Natural killer cell (primary cell): ENCODE results near the gene RND3. TPM values are rescaled to one million over a fixed set of nuclear protein-coding genes. Genes with fewer than 3 reads are reported as not detected.

Experiments
- ATAC-seq, 3 donors: fragments of 150-1000 bp in 2 of 3; fragments of 200-7000 bp in 1 of 3; cut with Tn5 transposase; 1 replicate in 1 of 3; 2 replicates in 2 of 3; pipeline ENCODE4 v1.10.0; 2021; ENCODE audit warnings: mild to moderate bottlenecking in 2 of 3, moderate library complexity in 2 of 3
- DNase-seq, 2 donors: peaks; one replicate each; pipeline versions ENCODE4 v3.0.0 to v3.0.0-alpha.2; 2013 to 2021; ENCODE audit warnings: mixed read lengths in 1 of 2
- H3K27ac ChIP-seq: one replicate; pipeline ENCODE4 v1.5.1; 2013; ENCODE audit warnings: mild to moderate bottlenecking, low read length
- H3K27me3 ChIP-seq: one replicate; pipeline ENCODE4 v1.6.1; 2013; ENCODE audit warnings: low read length; ENCODE audit not compliant: control insufficient read depth, insufficient read depth
- H3K36me3 ChIP-seq: one replicate; pipeline ENCODE4 v1.6.1; 2013; ENCODE audit warnings: low read length; ENCODE audit not compliant: control insufficient read depth, insufficient read depth
- H3K4me1 ChIP-seq: one replicate; pipeline ENCODE4 v1.6.1; 2013; ENCODE audit warnings: low read length; ENCODE audit not compliant: control insufficient read depth, insufficient read depth
- H3K4me3 ChIP-seq: one replicate; pipeline ENCODE4 v1.5.1; 2013; ENCODE audit warnings: low read length
- H3K9me3 ChIP-seq: one replicate; pipeline ENCODE4 v1.6.1; 2013; ENCODE audit warnings: low read length; ENCODE audit not compliant: control insufficient read depth, insufficient read depth
- H3K27ac Mint-ChIP-seq, 2 donors: one replicate each; pipeline ENCODE4 v1.8.0; 2022; ENCODE audit warnings: mild to moderate bottlenecking in 2 of 2, mixed read lengths in 2 of 2, moderate library complexity in 1 of 2
- H3K27me3 Mint-ChIP-seq, 2 donors: one replicate each; pipeline ENCODE4 v1.8.0; 2022; ENCODE audit warnings: low read depth in 2 of 2, mixed read lengths in 2 of 2
- H3K36me3 Mint-ChIP-seq: one replicate; pipeline ENCODE4 v1.8.0; 2022; ENCODE audit warnings: mixed read lengths
- H3K4me1 Mint-ChIP-seq, 2 donors: one replicate each; pipeline ENCODE4 v1.8.0; 2022; ENCODE audit warnings: mixed read lengths in 2 of 2
- H3K4me3 Mint-ChIP-seq: one replicate; pipeline ENCODE4 v1.8.0; 2022; ENCODE audit warnings: mild to moderate bottlenecking, moderate library complexity, mixed read lengths
- H3K9me3 Mint-ChIP-seq, 2 donors: one replicate each; pipeline ENCODE4 v1.8.0; 2022; ENCODE audit warnings: mixed read lengths in 2 of 2
- WGBS: methylation state at CpG from one replicate; pipeline ENCODE4 v1.1.7; 2013; ENCODE audit warnings: missing lambda C conversion rate; ENCODE audit not compliant: insufficient coverage; 5-methylcytosine and 5-hydroxymethylcytosine counted together
- intact Hi-C: fragments of 100-400 bp; cut with micrococcal nuclease; formaldehyde crosslinking; loops from one replicate; pipeline ENCODE4 v1.14.2; 2022
- total RNA-seq, 4 donors: library from RNA; stranded (reverse); fragments of 120-200 nt in 1 of 4; gene quantifications; one replicate each; pipeline versions ENCODE4 v1.2.3 to v1.2.4, GENCODE V29; 2013 to 2022
- TF ChIP-seq, protein P1 (sequence below): fragments of 200-600 bp; IDR thresholded peaks from one replicate; pipeline ENCODE4 v1.8.0; 2022; ENCODE audit warnings: antibody characterized with exemption

Gene RND3
- total RNA-seq, 3 donors from 2014 or later (not counting 1 experiment from before 2014, with no cell fraction given): not detected

DNA sequence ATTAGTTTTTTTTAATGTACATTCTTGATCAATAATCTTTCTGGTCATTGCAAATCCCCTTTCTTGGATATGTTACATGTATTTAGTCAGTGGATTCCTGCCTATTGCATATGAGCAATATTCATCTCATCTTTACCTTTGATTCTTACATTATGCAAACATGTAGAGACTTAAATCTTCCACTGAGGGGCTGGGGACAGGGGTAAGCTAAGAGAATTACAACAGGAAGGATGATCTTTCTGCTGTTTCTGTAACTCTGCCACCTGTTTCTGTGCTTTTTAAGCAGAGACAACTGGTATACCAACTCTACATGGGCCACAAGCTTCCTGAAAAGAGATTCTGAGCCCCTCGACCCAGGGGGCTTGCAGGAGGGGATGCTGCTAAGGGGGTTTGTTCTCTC is 68.6 kb downstream of the RND3 start:
- Mint-ChIP-seq H3K4me1 (no peaks in the 10 kb centered on the region), H3K27ac (no peak overlapping the region), H3K4me3 (no peak overlapping the region), H3K36me3 (no peaks in the 10 kb centered on the region), H3K27me3 (no peaks in the 10 kb centered on the region), H3K9me3 (peaks cover 7 to 11% of the 10 kb centered on the region in 2 donors)
- Histone ChIP-seq H3K4me3 (no peak overlapping the region), H3K27me3 (no peaks in the 10 kb centered on the region), H3K36me3 (no peaks in the 10 kb centered on the region), H3K27ac (no peak overlapping the region), H3K9me3 (peaks cover 4% of the 10 kb centered on the region), H3K4me1 (no peaks in the 10 kb centered on the region)
- DNase-seq (no peak), ATAC-seq (no peak)
- intact Hi-C loops: no loop called here
- TF ChIP-seq, protein P1, sequence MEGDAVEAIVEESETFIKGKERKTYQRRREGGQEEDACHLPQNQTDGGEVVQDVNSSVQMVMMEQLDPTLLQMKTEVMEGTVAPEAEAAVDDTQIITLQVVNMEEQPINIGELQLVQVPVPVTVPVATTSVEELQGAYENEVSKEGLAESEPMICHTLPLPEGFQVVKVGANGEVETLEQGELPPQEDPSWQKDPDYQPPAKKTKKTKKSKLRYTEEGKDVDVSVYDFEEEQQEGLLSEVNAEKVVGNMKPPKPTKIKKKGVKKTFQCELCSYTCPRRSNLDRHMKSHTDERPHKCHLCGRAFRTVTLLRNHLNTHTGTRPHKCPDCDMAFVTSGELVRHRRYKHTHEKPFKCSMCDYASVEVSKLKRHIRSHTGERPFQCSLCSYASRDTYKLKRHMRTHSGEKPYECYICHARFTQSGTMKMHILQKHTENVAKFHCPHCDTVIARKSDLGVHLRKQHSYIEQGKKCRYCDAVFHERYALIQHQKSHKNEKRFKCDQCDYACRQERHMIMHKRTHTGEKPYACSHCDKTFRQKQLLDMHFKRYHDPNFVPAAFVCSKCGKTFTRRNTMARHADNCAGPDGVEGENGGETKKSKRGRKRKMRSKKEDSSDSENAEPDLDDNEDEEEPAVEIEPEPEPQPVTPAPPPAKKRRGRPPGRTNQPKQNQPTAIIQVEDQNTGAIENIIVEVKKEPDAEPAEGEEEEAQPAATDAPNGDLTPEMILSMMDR: no peak
- no CpG with 5 or more reads among the region's 1 CpG for WGBS
